ENCODE data around the gene MCTP1.

DNA sequence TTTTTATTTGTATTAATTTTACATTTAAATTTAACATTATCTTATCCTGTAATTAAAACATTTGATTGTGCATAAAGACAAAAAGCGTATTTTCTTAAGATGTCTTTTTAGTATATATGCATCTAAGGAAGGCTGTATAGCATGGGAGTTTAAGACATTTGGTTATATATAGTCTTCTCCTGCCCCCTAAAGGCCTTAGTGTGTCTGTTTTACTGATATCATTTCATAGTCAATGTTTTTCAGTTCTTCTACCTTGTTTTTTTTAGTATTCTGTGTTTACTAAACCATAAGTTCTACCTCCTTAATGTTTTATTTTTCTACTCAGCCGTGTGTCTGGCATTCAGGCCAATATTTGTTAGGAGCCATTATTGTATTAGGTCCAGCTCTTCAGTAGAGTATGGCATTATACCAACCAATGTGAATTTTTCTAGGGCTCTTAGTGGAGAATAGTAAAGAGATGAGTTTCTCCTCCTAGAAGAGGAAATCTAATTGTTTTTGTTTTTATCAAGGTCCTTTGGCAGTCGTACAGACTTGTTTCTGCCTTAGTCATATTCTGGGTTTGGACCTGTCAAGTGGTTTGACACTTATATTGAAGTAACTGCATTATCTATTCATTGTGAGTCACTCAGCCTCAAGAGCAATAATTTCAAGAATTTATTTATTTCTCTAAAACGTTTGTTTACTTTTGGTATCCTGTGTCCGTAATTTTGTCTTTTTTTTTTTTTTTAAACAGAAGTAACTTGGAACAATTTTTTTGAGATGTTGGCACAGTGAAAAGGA, 591.7 kb downstream of the MCTP1 start:
- TF ChIP-seq, protein P1, sequence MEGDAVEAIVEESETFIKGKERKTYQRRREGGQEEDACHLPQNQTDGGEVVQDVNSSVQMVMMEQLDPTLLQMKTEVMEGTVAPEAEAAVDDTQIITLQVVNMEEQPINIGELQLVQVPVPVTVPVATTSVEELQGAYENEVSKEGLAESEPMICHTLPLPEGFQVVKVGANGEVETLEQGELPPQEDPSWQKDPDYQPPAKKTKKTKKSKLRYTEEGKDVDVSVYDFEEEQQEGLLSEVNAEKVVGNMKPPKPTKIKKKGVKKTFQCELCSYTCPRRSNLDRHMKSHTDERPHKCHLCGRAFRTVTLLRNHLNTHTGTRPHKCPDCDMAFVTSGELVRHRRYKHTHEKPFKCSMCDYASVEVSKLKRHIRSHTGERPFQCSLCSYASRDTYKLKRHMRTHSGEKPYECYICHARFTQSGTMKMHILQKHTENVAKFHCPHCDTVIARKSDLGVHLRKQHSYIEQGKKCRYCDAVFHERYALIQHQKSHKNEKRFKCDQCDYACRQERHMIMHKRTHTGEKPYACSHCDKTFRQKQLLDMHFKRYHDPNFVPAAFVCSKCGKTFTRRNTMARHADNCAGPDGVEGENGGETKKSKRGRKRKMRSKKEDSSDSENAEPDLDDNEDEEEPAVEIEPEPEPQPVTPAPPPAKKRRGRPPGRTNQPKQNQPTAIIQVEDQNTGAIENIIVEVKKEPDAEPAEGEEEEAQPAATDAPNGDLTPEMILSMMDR (conservative IDR thresholded peaks at IDR 0.05), result peak; percentile 59
- TF ChIP-seq ZFX (IDR thresholded peaks at IDR 0.05), result no peak
